Amniotic epithelial cell (primary cell): ENCODE measurements around the gene OPN1MW3.
"Not testable (repeated sequence)": the region's sequence is repeated elsewhere in the genome, so short reads cannot be mapped to it uniquely, and the experiment has no call there.

Source experiments
- DNase-seq: peaks from one replicate; pipeline ENCODE4 v3.0.0-alpha.2; 2010; ENCODE audit warnings: low read depth

OPN1MW3 gene

GRCh38 chrX:154257282-154257681, at the start of gene OPN1MW3:
Gene OPN1MW3, plus strand, starts transcription at chrX:154257582. Its CDS starts 38 bp downstream, at chrX:154257620.
- DNase-seq, result not testable (repeated sequence)

GRCh38 chrX:154209670-154210418, 47.5 kb upstream of the OPN1MW3 start:
- DNase-seq, result not testable (repeated sequence)

GRCh38 chrX:154211057-154211456, 46.3 kb upstream of the OPN1MW3 start:
- DNase-seq, result not testable (repeated sequence)

- DNase-seq, result not testable (repeated sequence)
Observed at GRCh38 chrX:154211499-154211898, 45.9 kb upstream of the OPN1MW3 start.

- DNase-seq, result not testable (repeated sequence)
Observed at GRCh38 chrX:154219456-154219855, 37.9 kb upstream of the OPN1MW3 start, which contains the start of gene OPN1MW2. Gene OPN1MW2, plus strand, starts transcription at chrX:154219756. Its CDS starts 60 bp downstream, at chrX:154219816.

- DNase-seq, result not testable (repeated sequence)
Observed at GRCh38 chrX:154225292-154225691, 32.1 kb upstream of the OPN1MW3 start.

- DNase-seq, result not testable (repeated sequence)
Observed at GRCh38 chrX:154226706-154227105, 30.7 kb upstream of the OPN1MW3 start.

GRCh38 chrX:154231443-154231842, 25.9 kb upstream of the OPN1MW3 start:
- not testable (repeated sequence) for DNase-seq

- DNase-seq, result not testable (repeated sequence)
Observed at GRCh38 chrX:154233620-154234019, 23.8 kb upstream of the OPN1MW3 start.

GRCh38 chrX:154238939-154239559, 18.3 kb upstream of the OPN1MW3 start:
- not testable (repeated sequence) for DNase-seq

- not testable (repeated sequence) for DNase-seq
Observed at GRCh38 chrX:154239982-154240503, 17.3 kb upstream of the OPN1MW3 start.

GRCh38 chrX:154247377-154248045, 9.9 kb upstream of the OPN1MW3 start:
- DNase-seq, result not testable (repeated sequence)

- DNase-seq, result not testable (repeated sequence)
Observed at GRCh38 chrX:154248076-154248475, 9.3 kb upstream of the OPN1MW3 start.

- DNase-seq, result not testable (repeated sequence)
Observed at GRCh38 chrX:154258711-154259110, 1.3 kb downstream of the OPN1MW3 start.

- not testable (repeated sequence) for DNase-seq
Observed at GRCh38 chrX:154263072-154263471, 5.7 kb downstream of the OPN1MW3 start.

- not testable (repeated sequence) for DNase-seq
Observed at GRCh38 chrX:154269245-154269644, 11.9 kb downstream of the OPN1MW3 start.

- not testable (repeated sequence) for DNase-seq
Observed at GRCh38 chrX:154284489-154285338, 27.3 kb downstream of the OPN1MW3 start.

GRCh38 chrX:154286406-154286805, 29.0 kb downstream of the OPN1MW3 start:
- not testable (repeated sequence) for DNase-seq

GRCh38 chrX:154294791-154295574, 37.6 kb downstream of the OPN1MW3 start, which contains the start of gene TEX28:
Gene TEX28, minus strand, starts transcription at chrX:154295124. Its CDS starts 3,007 bp downstream, at chrX:154292117.
- no peak for DNase-seq

GRCh38 chrX:154295664-154296310, 38.4 kb downstream of the OPN1MW3 start, which contains the start of gene TKTL1:
Gene TKTL1, plus strand, starts transcription at chrX:154295795. Its CDS starts 65 bp downstream, at chrX:154295860.
- DNase-seq, result no peak
